NCI-H1092 treated with DMSO at 0.1 percent for 48 hours (cell line): ENCODE results near the gene TMEM229B.
A peak's percentile ranks its signal among the peaks of the same experiment; 100 is the strongest.

ENCODE experiments used
- DNase-seq: peaks from one replicate; lab custom pipeline; 2025; lab: John Stamatoyannopoulos, UW

The TMEM229B gene

GRCh38 chr14:67487937-67488893, at the start of gene TMEM229B:
TSS of gene TMEM229B (minus strand) at chr14:67488721. CDS start at chr14:67473923, 14,798 bp downstream.
- DNase-seq: no peak

GRCh38 chr14:67537736-67538135, 49.2 kb upstream of the TMEM229B start:
- no peak for DNase-seq

- no peak for DNase-seq
Measured at GRCh38 chr14:67536087-67536486, 47.6 kb upstream of the TMEM229B start.

DNA sequence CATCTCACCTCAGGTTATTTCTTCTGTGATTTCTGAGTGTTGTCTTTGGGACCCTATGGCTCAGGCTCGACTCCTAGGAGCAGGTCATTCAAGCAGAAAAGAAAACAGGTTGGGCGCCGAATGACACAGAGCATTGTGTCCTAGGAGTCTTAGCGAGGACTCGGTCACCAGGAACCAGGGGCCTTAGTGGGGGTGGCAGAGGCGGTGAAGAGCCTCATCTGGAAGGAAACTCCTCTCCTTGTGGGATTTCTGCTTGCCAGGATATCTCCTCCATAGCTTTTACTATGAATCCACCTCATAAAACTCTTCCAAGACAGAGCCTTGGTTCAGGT, 45.2 kb upstream of the TMEM229B start:
- no peak for DNase-seq

DNA sequence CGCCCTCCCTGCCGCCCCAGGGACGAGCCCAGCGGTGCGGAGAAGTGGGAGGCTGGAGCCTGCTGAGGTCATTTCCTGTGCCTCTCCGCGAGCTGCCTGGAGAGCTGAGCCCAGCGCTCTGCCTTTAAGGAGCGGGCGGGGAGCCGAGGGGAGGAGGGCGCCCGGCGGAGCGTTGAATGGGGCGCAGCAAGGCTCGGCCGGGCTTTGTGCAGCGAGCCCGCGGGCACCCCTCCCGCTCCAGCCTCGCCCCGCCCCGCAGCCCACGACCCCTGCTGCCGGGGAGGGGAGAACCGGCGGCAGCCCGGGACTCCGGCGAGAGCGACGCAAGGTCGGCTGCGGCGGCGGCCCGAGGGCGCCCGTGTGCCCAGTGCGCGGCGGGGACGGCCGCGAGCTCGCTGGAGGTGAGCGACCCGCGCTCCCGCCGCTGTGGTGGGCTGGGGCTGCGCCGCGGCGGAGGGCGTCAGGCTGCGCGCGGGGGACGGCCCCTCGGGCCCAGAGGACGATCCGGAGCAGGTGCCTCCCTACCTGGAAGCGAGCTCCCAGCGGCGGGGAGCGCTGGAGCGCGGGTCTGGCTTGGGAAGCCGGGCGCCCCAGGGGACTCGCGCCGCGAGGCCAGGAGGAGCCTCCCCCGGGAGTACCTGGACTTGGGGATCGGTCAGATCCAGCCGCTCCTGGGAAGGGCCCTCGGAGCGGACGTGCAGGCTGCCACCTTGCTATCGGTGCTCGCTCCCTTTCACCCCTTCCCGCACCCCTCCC, 44.7 kb upstream of the TMEM229B start, which contains the start of gene PLEKHH1:
TSS of gene PLEKHH1 (plus strand) at position 293 of the 756 bp plus-strand sequence. CDS start 8,578 bp downstream, outside the sequence.
- DNase-seq: peak; percentile 71

- DNase-seq: no peak
Measured at GRCh38 chr14:67532606-67532997, 44.1 kb upstream of the TMEM229B start.

DNA sequence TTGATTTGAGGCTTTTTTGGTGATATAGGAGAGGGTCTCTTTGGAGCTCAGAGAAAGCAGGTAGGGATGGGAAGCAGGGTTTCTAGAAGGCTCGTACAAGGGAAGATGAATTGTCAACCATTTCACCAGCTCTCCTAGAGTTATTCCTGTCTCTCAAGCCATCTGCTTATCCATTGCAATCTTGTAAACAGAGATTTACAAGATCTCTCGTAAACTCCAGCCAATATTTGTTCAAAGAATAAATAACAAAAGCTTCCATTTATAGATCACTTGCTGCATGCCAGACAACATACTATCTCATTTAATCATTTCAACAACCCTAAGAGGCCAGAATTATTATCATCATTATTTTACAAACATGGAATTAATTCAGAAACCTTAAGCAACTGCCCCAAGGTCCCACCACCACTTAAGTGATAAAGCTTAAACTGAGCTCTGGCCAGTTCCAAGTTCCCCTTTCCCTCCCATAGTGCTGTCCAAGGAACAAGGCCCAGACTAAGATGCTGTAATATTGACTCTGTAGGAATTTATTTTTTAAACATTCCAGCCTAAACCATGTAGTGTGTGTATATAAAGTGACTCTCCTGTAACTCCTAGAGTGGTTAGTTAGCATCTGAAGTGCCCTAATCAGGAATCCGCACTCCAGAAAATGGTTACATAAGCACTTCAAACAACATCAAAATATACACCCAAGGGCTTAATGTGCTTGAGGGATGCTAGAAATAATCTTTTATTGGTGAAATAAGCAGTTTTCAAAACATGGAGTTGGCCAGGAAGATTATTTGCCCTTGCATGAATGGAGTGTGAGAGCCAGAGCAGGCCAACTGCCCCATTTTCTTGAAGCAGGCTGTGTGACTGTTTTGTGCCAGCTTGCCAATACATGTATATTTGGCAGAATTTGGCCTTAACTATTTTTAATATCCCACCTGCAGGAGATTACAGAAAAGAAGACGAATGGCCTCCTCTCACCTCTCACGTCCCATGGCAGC, 41.7 kb upstream of the TMEM229B start:
- DNase-seq: no peak

DNA sequence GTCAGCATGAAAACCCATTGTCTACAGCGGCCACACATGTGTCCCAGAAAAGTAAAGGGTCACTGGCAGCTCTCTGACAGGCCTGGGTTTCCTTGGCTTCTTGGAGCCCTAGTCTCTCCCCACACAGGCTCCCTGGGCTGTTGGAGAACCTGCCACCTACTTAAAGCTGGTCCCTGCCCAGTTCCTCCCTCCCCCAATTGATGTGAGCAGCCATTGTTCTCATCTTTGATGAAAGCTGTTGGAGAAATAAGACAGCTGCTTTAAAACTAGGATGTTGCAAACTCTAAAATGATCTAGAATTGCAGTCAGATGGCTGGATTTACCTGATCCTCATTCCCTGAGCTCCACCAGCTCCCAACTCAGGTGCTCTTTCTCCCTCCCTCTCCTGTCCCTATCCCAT, 39.8 kb upstream of the TMEM229B start:
- DNase-seq: no peak

DNA sequence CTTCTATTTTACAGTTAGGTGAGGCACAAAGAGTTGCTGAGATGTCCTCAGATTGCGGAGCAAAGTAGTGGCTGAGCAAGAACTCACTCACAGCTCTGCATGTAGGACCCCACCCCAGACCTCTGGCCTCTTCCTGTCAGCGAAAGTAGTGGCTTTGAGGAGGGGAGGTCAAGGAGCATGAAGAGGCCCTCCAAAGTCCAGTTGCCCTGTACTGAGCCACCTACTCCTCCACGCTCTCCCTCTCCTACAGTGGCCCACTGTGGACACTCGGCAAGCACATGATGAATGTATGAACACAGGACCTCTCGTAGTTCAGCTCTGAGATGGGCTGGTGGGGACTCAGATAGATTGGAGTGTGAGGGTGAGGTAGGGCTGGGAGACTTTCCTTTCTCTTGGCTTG, 39.2 kb upstream of the TMEM229B start:
- no peak for DNase-seq

GRCh38 chr14:67526676-67527459, 38.3 kb upstream of the TMEM229B start:
- peak; percentile 64 for DNase-seq

GRCh38 chr14:67526181-67526580, 37.7 kb upstream of the TMEM229B start:
- DNase-seq: no peak

DNA sequence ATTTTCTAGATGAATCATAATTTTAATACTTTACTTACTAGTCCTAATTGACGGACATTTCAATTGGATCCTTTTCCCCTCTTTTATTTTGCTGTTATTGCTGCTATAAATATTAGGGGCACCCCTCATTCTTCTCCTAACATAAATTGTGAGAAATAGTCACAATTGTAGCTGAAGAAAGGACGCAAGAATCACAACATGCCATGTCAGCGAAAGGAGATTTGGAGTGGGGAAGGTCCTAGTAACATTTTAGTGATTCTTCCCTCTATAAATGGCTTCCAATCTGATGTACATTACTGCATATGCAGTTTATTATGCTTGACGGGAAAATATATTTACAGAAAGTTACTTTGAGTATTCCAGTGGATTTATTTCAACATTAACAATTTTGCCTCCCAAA, 36.9 kb upstream of the TMEM229B start:
- no peak for DNase-seq

GRCh38 chr14:67524634-67524963, 36.1 kb upstream of the TMEM229B start:
- no peak for DNase-seq

- DNase-seq: no peak
Measured at GRCh38 chr14:67523764-67524633, 35.5 kb upstream of the TMEM229B start.

DNA sequence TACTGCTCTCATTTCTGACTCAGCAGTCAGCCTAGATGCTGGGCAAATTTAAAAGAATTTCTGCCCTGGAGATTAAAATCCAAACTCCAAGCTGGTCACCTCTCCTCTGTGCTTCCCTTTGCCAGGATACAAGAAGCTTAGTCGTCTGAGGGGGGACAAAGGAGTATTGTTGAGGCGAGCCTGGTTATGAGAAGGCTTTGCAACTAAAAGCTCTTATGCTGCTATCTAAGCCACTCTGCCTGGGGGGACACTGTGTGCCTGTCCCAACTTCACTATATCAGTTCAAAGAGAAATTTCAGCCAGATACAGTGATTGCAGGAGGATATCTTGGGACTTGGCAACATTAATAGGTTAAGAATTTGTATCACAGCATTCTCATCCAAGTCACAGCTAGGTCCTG, 33.7 kb upstream of the TMEM229B start:
- no peak for DNase-seq

- no peak for DNase-seq
Measured at GRCh38 chr14:67520482-67520881, 32.0 kb upstream of the TMEM229B start.

GRCh38 chr14:67519406-67519805, 30.9 kb upstream of the TMEM229B start:
- DNase-seq: no peak

DNA sequence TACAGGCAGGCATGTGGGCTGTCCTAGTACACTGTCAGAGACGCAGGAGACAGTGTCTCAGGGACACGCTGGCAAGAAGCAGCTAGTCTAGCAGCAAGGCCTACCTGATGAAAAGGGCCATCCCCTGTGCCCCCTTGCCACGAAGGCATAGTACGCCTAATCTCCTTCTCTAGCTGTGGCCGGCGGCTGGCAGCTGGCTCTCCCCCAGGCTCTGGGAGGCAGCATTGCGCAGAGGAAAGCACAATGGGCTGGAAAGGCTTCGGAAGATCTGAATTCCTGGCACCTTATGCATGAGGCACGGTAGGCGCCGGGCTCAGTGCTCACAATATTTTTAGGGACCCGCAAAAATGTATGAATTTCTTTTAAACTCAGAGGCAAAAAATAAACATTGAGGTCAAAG, 28.6 kb upstream of the TMEM229B start:
- peak; percentile 47 for DNase-seq

DNA sequence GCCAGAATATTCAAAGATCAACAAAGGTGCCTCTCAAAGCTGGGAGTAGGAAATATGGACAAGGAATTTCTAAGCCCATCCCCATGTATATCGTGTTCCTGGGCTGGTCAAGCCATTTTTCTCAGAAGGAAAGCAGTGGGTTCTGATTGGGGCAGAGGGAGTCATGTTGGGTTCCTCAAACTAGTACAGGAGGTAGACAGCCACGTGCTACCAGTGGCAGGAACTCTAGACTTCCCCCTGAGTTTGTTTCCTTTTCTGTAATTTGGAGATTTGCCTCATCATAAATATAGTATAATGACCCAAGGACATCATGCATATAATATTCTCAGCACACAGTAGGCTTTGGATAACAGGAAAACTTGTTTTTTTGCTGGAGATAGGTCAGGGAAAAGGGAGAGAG, 28.2 kb upstream of the TMEM229B start:
- DNase-seq: no peak
